Measurements from ENCODE around the gene GJC2.

DNA sequence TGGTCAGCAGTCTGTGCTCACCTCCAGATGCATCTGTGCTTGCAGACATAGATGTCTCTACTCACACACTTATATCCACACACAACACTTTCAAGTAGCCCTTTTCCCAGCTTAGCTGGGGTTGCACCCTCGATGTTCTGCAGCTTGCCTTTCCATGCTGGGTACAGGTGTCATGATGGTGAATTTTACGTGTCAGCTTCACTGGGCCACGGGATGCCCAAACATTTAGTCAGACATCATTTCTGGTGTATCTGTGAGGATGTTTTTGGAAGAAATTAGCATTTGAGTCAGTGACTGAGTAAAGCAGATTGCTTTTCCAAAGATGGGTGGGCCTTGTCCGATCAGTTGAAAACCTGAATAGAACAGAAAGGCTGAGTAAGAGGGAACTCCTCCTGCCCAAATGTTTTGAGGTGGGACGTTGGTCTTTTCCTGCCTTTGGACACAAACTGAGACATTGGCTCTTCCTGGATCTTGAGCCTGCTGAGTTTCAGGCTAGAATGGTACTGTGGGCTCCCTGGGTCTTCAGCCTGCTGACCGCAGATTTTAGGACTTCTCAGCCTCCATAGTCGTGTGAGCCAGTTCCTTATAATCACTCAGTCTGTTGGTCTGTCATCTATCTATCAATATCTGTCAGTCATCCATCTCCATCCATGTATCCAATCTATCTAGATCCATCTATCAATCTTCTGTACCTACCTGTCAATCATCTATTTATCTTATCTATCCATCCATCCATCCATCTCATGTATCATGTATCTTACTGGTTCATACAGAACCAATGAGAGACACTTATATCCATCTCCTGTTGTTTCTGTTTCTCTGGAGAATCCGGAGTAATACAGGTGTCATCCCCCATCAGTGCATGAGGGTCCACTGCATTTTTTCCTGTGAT lies 45.4 kb downstream of the GJC2 start:
- TF ChIP-seq POLR2A (IDR thresholded peaks at IDR 0.05; ENCODE audit: extremely low read depth, insufficient read length), result no peak
- TF ChIP-seq, protein P1, sequence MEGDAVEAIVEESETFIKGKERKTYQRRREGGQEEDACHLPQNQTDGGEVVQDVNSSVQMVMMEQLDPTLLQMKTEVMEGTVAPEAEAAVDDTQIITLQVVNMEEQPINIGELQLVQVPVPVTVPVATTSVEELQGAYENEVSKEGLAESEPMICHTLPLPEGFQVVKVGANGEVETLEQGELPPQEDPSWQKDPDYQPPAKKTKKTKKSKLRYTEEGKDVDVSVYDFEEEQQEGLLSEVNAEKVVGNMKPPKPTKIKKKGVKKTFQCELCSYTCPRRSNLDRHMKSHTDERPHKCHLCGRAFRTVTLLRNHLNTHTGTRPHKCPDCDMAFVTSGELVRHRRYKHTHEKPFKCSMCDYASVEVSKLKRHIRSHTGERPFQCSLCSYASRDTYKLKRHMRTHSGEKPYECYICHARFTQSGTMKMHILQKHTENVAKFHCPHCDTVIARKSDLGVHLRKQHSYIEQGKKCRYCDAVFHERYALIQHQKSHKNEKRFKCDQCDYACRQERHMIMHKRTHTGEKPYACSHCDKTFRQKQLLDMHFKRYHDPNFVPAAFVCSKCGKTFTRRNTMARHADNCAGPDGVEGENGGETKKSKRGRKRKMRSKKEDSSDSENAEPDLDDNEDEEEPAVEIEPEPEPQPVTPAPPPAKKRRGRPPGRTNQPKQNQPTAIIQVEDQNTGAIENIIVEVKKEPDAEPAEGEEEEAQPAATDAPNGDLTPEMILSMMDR (IDR thresholded peaks at IDR 0.05; ENCODE audit: low read depth, low read length), result no peak
- TF ChIP-seq, protein P2, sequence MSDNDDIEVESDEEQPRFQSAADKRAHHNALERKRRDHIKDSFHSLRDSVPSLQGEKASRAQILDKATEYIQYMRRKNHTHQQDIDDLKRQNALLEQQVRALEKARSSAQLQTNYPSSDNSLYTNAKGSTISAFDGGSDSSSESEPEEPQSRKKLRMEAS (IDR thresholded peaks at IDR 0.05; ENCODE audit: low read depth, low read length), result no peak

Data from NB4 (cell line).